SK-N-SH treated with all-trans-retinoic acid at 6 μM for 48 hours (cell line): ENCODE data around the gene KIF1A.

Experiments
- ATAC-seq: fragments of 200-7000 bp; cut with Tn5 transposase; 3 replicates; pipeline ENCODE4 v1.9.1; 2020; ENCODE audit warnings: mild to moderate bottlenecking, moderate library complexity
- ARNTL ChIP-seq: fragments of 450-650 bp; formaldehyde crosslinking; IDR thresholded peaks from 2 replicates; pipeline ENCODE4 v1.5.0; 2020; ENCODE audit warnings: low read depth, mild to moderate bottlenecking, moderate library complexity, borderline replicate concordance
- BACH2 ChIP-seq: fragments of 250-450 bp; sonication (Bioruptor Pico); IDR thresholded peaks from 2 replicates; pipeline ENCODE4 v1.9.0; 2021; ENCODE audit warnings: mild to moderate bottlenecking, borderline replicate concordance
- CSDC2 ChIP-seq: fragments of 250-450 bp; sonication (Bioruptor Pico); IDR thresholded peaks from 2 replicates; pipeline ENCODE4 v1.5.0; 2020; ENCODE audit warnings: mild to moderate bottlenecking, moderate library complexity
- ESRRG ChIP-seq: fragments of 250-450 bp; sonication (Bioruptor Pico); IDR thresholded peaks from 2 replicates; pipeline ENCODE4 v1.6.1; 2021; ENCODE audit warnings: mild to moderate bottlenecking
- GLIS3 ChIP-seq: fragments of 250-450 bp; sonication (Bioruptor Pico); IDR thresholded peaks from 2 replicates; pipeline ENCODE4 v1.5.0; 2020; ENCODE audit warnings: mild to moderate bottlenecking, moderate library complexity
- ISL1 ChIP-seq: fragments of 250-450 bp; sonication (Bioruptor Pico); IDR thresholded peaks from 2 replicates; pipeline ENCODE4 v2.1.2; 2022; ENCODE audit warnings: mild to moderate bottlenecking, moderate library complexity
- OSR1 ChIP-seq: fragments of 250-450 bp; sonication (Bioruptor Pico); IDR thresholded peaks from 2 replicates; pipeline ENCODE4 v1.8.0; 2022; ENCODE audit warnings: moderate library complexity, mild to moderate bottlenecking, inconsistent platforms
- PPARA ChIP-seq: fragments of 250-450 bp; sonication (Bioruptor Pico); IDR thresholded peaks from 2 replicates; pipeline ENCODE4 v1.5.0; 2020; ENCODE audit warnings: mild to moderate bottlenecking, borderline replicate concordance
- RARB ChIP-seq: fragments of 250-450 bp; sonication (Bioruptor Pico); IDR thresholded peaks from 2 replicates; pipeline ENCODE4 v1.8.0; 2021; ENCODE audit warnings: mild to moderate bottlenecking, moderate library complexity
- SNAI2 ChIP-seq: fragments of 250-450 bp; sonication (Bioruptor Pico); IDR thresholded peaks from 2 replicates; pipeline ENCODE4 v1.5.0; 2020; ENCODE audit warnings: mild to moderate bottlenecking, moderate library complexity
- TCF4 ChIP-seq: fragments of 250-450 bp; sonication (Bioruptor Pico); IDR thresholded peaks from 2 replicates; pipeline ENCODE4 v1.8.0; 2021; ENCODE audit warnings: mild to moderate bottlenecking, moderate library complexity, borderline replicate concordance
- TOX ChIP-seq: fragments of 250-450 bp; sonication (Bioruptor Pico); IDR thresholded peaks from 2 replicates; pipeline ENCODE4 v1.8.0; 2021; ENCODE audit warnings: mild to moderate bottlenecking, moderate library complexity, borderline replicate concordance
- ZC3H10 ChIP-seq: fragments of 250-450 bp; sonication (Bioruptor Pico); IDR thresholded peaks from 2 replicates; pipeline ENCODE4 v1.5.1; 2021; ENCODE audit warnings: mild to moderate bottlenecking, moderate library complexity
- ZFP3 ChIP-seq: fragments of 250-450 bp; sonication (Bioruptor Pico); IDR thresholded peaks from 2 replicates; pipeline ENCODE4 v1.5.0; 2020; ENCODE audit warnings: mild to moderate bottlenecking, moderate library complexity
- ZFP30 ChIP-seq: fragments of 450-650 bp; formaldehyde crosslinking; IDR thresholded peaks from 2 replicates; pipeline ENCODE4 v1.5.0; 2022; ENCODE audit warnings: mild to moderate bottlenecking, moderate library complexity
- ZNF565 ChIP-seq: fragments of 450-650 bp; formaldehyde crosslinking; conservative IDR thresholded peaks from 2 replicates; pipeline ENCODE4 v1.5.0; 2020; ENCODE audit warnings: low read depth, mild to moderate bottlenecking, moderate library complexity
- ZNF70 ChIP-seq: fragments of 450-650 bp; formaldehyde crosslinking; IDR thresholded peaks from 2 replicates; pipeline ENCODE4 v1.5.0; 2020; ENCODE audit warnings: mild to moderate bottlenecking, moderate library complexity
- ZNF8 ChIP-seq: fragments of 450-650 bp; formaldehyde crosslinking; IDR thresholded peaks from 2 replicates; pipeline ENCODE4 v1.5.0; 2020; ENCODE audit warnings: mild to moderate bottlenecking, moderate library complexity
- TF ChIP-seq, protein P1 (sequence below): fragments of 250-450 bp; sonication (Bioruptor Pico); IDR thresholded peaks from 2 replicates; pipeline ENCODE4 v1.5.0; 2020; ENCODE audit warnings: mild to moderate bottlenecking, moderate library complexity
- TF ChIP-seq, protein P2 (sequence below): fragments of 250-450 bp; sonication (Bioruptor Pico); IDR thresholded peaks from 2 replicates; pipeline ENCODE4 v1.5.1; 2020; ENCODE audit warnings: low read depth, mild to moderate bottlenecking, moderate library complexity
- TF ChIP-seq, protein P3 (sequence below): fragments of 250-450 bp; sonication (Bioruptor Pico); IDR thresholded peaks from 2 replicates; pipeline ENCODE4 v1.5.1; 2021; ENCODE audit warnings: mild to moderate bottlenecking, moderate library complexity
- TF ChIP-seq, protein P4 (sequence below): fragments of 250-450 bp; sonication (Bioruptor Pico); IDR thresholded peaks from 2 replicates; pipeline ENCODE4 v1.8.0; 2020; ENCODE audit warnings: mild to moderate bottlenecking, moderate library complexity, borderline replicate concordance

Gene KIF1A

DNA sequence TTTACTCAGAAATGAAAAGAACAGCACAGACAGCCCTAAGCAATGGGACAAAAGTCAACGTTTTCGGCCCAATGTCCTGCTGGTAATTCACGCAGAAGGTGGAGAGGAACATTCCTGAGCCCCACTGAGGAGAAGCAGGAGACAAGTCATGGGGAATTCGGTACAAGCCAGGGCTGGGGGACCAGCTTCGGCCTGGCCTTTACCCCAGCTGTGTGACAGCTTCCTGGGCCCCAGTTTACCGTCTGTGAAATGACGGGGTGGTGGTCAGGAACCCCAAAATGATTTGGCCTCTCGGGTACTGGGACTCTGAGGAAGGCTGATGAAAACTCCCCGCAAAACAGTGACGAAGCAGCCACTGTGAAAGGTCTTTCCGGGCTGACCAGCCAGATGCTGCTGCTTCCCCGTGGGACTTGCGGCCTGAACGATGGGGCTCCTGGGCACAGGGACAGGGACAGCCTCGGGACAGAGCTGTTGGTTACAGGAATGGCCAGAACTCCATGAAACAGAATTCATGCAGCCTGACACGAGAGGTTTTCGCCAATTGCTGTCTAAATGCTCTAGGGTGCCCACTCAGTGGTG is 21.6 kb downstream of the KIF1A start:
- TF ChIP-seq ZNF70 (CRISPR knock-in tag) (no peak), TOX (no peak), ARNTL (CRISPR knock-in tag) (no peak), SNAI2 (CRISPR knock-in tag) (no peak), BACH2 (CRISPR knock-in tag) (no peak), ZFP30 (CRISPR knock-in tag) (no peak), ZNF565 (CRISPR knock-in tag) (no peak), ESRRG (CRISPR knock-in tag) (no peak), RARB (CRISPR knock-in tag) (no peak), OSR1 (CRISPR knock-in tag) (no peak)
- TF ChIP-seq, protein P1, sequence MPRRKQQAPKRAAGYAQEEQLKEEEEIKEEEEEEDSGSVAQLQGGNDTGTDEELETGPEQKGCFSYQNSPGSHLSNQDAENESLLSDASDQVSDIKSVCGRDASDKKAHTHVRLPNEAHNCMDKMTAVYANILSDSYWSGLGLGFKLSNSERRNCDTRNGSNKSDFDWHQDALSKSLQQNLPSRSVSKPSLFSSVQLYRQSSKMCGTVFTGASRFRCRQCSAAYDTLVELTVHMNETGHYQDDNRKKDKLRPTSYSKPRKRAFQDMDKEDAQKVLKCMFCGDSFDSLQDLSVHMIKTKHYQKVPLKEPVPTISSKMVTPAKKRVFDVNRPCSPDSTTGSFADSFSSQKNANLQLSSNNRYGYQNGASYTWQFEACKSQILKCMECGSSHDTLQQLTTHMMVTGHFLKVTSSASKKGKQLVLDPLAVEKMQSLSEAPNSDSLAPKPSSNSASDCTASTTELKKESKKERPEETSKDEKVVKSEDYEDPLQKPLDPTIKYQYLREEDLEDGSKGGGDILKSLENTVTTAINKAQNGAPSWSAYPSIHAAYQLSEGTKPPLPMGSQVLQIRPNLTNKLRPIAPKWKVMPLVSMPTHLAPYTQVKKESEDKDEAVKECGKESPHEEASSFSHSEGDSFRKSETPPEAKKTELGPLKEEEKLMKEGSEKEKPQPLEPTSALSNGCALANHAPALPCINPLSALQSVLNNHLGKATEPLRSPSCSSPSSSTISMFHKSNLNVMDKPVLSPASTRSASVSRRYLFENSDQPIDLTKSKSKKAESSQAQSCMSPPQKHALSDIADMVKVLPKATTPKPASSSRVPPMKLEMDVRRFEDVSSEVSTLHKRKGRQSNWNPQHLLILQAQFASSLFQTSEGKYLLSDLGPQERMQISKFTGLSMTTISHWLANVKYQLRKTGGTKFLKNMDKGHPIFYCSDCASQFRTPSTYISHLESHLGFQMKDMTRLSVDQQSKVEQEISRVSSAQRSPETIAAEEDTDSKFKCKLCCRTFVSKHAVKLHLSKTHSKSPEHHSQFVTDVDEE (CRISPR knock-in tag), result no peak
- TF ChIP-seq, protein P2, sequence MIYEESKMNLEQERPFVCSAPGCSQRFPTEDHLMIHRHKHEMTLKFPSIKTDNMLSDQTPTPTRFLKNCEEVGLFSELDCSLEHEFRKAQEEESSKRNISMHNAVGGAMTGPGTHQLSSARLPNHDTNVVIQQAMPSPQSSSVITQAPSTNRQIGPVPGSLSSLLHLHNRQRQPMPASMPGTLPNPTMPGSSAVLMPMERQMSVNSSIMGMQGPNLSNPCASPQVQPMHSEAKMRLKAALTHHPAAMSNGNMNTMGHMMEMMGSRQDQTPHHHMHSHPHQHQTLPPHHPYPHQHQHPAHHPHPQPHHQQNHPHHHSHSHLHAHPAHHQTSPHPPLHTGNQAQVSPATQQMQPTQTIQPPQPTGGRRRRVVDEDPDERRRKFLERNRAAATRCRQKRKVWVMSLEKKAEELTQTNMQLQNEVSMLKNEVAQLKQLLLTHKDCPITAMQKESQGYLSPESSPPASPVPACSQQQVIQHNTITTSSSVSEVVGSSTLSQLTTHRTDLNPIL (CRISPR knock-in tag), result no peak
- TF ChIP-seq, protein P3, sequence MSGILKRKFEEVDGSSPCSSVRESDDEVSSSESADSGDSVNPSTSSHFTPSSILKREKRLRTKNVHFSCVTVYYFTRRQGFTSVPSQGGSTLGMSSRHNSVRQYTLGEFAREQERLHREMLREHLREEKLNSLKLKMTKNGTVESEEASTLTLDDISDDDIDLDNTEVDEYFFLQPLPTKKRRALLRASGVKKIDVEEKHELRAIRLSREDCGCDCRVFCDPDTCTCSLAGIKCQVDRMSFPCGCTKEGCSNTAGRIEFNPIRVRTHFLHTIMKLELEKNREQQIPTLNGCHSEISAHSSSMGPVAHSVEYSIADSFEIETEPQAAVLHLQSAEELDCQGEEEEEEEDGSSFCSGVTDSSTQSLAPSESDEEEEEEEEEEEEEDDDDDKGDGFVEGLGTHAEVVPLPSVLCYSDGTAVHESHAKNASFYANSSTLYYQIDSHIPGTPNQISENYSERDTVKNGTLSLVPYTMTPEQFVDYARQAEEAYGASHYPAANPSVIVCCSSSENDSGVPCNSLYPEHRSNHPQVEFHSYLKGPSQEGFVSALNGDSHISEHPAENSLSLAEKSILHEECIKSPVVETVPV (CRISPR knock-in tag), result no peak
- TF ChIP-seq, protein P4, sequence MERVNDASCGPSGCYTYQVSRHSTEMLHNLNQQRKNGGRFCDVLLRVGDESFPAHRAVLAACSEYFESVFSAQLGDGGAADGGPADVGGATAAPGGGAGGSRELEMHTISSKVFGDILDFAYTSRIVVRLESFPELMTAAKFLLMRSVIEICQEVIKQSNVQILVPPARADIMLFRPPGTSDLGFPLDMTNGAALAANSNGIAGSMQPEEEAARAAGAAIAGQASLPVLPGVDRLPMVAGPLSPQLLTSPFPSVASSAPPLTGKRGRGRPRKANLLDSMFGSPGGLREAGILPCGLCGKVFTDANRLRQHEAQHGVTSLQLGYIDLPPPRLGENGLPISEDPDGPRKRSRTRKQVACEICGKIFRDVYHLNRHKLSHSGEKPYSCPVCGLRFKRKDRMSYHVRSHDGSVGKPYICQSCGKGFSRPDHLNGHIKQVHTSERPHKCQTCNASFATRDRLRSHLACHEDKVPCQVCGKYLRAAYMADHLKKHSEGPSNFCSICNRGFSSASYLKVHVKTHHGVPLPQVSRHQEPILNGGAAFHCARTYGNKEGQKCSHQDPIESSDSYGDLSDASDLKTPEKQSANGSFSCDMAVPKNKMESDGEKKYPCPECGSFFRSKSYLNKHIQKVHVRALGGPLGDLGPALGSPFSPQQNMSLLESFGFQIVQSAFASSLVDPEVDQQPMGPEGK (CRISPR knock-in tag), result no peak
- no peak for ATAC-seq

DNA sequence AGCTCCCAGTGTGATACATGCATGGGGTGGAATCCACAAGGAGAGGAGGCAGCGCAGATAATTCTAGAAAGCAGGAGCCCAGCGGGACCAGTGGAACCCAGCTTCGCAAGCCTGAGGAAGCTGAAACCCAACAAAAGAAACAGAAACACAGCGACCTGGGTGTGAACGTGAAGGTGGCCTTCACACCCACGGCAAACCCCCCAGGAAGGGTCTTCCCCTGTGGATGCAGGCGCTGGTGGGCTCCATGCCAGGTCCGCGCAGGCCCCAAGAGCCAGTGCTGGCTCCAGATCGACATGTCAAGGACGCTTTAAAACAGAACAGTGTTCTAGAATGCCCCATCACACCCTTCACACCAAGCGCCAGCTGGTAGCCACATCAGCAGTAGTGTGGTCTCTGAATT is 22.1 kb downstream of the KIF1A start:
- ATAC-seq, result no peak
- TF ChIP-seq TOX (no peak), ZNF8 (CRISPR knock-in tag) (no peak), ISL1 (no peak), ZNF565 (CRISPR knock-in tag) (no peak), GLIS3 (CRISPR knock-in tag) (no peak), RARB (CRISPR knock-in tag) (no peak), ESRRG (CRISPR knock-in tag) (no peak), CSDC2 (CRISPR knock-in tag) (no peak), ARNTL (CRISPR knock-in tag) (no peak), TCF4 (CRISPR knock-in tag) (no peak), PPARA (CRISPR knock-in tag) (no peak), SNAI2 (CRISPR knock-in tag) (no peak), ZFP3 (CRISPR knock-in tag) (no peak), ZC3H10 (CRISPR knock-in tag) (no peak), ZNF70 (CRISPR knock-in tag) (no peak)
- TF ChIP-seq, protein P2 (CRISPR knock-in tag), result no peak
- TF ChIP-seq, protein P3 (CRISPR knock-in tag), result no peak
- TF ChIP-seq, protein P4 (CRISPR knock-in tag), result no peak
